NCI-H1092 treated with DMSO at 0.1 percent for 48 hours (cell line): Measurements from ENCODE around the gene CFAP46.
"Not testable (repeated sequence)": the region's sequence is repeated elsewhere in the genome, so short reads cannot be mapped to it uniquely, and the experiment has no call there.

ENCODE experiments used
- DNase-seq: peaks from one replicate; lab custom pipeline; 2025; lab: John Stamatoyannopoulos, UW

The CFAP46 gene

GRCh38 chr10:132979491-132980425 is 37.4 kb upstream of the CFAP46 start:
- DNase-seq = no peak

- no peak for DNase-seq
Observed at GRCh38 chr10:132978542-132978941, 36.2 kb upstream of the CFAP46 start.

- no peak for DNase-seq
Observed at GRCh38 chr10:132977807-132978206, 35.4 kb upstream of the CFAP46 start.

- DNase-seq = no peak
Observed at GRCh38 chr10:132977076-132977475, 34.7 kb upstream of the CFAP46 start.

DNA sequence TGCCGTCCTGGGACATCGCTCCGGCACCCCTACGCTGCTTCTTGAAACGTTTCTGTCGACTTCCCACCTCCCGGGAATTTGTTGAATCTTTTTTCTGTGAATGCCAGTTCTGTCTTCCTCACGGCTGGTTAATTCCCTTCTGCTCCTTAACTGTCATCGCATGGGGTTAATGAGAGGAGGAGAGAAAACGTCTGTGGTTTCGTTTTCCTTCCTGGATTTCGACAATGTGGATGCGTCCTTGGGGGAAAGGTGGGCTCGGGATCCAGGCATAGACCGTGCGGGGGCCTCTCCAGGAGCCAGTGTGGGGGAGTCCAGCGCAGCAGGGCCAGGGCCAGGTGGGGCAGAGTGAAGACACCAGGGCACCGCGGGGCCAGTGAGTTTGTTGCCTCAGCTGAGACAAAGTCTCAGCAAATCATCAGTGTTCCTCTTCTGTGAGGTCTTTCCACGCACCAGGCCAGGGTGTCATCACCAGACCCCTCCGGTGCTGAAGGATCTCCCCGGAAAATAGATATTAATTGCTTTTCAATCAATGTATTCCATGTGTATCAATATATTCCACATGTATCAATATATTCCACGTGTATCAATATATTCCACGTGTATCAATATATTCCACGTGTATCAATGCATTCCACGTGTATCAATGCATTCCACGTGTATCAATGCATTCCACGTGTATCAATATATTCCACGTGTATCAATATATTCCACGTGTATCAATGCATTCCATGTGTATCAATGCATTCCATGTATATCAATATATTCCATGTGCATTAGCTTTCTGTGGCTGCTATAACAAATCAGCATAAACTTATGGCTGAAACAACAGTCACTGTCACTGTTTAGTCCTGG is 33.7 kb upstream of the CFAP46 start:
- no peak for DNase-seq

GRCh38 chr10:132974886-132975830 is 32.8 kb upstream of the CFAP46 start:
- DNase-seq = no peak

DNA sequence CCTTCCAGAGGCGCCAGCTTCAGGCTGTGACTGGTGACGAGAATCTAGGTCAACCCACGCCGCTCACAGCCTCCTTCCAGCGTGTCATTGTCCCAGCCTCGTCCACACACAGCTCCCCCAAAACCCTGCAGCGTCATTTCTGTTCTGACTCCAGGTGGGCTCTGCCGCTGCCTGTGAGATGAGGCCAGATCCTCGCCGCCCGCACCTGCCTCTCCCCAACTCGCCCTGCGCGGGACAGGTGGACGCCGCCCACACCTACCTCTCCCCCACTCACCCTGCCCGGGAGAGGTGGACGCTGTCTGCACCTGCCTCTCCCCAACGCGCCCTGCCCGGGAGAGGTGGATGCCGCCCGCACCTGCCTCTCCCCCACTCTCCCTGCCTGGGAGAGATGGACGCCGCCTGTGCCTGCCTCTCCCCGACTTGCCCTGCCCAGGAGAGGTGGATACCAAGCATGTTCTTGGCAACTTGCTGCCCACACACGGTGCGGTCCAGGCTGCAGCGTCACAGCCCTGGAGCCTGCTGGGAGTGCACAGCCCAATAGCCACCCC is 32.0 kb upstream of the CFAP46 start:
- DNase-seq = no peak

DNA sequence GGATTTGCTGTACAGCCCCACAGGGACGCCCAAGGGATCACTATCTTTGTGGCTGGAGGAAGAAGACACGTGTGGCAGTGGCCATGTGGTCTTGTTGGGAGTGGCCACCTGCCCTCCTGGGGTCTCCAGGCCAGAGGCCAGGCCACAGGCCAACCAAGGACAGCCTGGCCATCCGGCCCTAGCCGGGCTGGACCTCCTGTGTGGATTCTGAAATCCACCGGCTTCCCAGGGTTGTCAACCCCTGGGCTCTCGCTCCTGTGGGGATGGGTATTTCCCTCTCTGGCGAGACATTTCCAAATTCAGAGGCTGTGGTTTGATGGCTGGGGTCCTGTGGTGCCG is 31.5 kb upstream of the CFAP46 start:
- no peak for DNase-seq

- DNase-seq = no peak
Observed at GRCh38 chr10:132972986-132973902, 30.9 kb upstream of the CFAP46 start.

DNA sequence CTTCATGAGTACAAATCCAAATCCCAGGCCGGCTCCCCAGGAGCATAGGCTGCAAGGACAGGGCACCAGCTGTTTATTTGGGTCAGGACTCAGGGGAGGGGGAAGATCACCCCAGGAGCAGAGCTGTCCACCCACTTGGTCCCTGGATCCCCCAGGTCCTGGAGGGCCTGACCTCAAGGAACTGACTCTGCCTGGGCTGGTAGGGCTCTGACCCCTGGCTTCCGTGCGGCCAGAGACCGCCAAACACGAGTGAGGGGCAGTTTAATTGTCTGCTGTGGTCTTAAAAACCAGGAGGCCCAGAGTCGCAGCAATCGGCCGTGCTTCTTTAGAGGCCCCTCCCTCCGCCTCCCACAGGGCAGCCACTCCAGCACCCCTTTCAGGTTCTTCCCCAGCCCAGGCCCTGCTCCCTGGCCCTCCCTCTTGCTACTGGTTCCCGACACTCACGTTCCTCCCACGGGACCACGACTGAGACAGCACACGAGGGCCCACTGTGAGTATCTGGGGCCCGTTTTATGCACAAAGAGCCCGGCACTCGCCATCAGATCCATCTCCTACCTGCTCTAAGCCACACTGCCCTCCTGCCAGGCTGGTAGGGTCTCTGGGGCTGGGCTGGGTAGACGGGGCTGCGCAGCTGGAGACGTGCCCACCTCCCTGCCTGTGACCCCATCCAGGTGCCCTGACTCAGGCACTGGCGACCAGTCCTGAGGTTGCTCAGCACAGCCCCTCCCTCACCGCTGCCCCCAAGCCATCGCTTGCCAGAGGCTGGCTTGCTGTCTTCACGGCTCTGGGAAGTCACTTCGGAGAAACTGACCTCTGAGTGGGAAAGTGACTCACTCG is 30.0 kb upstream of the CFAP46 start:
- no peak for DNase-seq

DNA sequence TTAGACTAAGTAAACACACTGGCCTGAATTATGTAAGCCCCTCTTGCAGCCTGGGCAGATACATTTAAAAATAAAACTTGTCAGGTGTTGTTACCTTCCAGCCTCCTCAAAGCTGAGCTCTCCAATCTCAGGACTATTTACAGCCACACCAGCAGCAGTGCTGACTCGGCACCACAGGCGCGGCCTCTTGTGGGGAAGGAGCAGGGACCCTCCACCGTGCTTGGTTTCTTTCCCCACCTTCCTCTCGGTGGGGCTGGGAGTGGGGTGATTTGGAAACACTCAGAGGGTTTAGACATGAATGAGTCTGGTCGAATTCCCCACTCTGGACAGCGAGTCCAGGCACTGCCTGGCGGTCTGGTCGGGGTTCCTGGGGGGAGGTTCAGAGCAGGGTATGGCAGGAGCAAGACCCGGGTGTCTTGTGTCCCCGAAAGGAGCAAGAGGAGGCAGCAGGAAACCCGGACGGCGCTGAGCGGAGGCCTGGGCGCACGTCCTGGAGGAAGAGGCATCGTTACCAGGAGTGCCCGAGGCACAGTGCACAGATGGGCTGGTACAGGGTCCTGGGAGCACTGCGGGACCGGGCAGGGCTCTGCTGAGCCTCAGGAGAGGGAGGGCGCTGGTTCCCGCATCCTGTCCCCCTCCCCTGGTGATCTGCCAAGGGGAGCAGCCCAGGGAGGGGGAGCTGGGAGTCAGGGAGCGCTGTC is 29.2 kb upstream of the CFAP46 start:
- no peak for DNase-seq

DNA sequence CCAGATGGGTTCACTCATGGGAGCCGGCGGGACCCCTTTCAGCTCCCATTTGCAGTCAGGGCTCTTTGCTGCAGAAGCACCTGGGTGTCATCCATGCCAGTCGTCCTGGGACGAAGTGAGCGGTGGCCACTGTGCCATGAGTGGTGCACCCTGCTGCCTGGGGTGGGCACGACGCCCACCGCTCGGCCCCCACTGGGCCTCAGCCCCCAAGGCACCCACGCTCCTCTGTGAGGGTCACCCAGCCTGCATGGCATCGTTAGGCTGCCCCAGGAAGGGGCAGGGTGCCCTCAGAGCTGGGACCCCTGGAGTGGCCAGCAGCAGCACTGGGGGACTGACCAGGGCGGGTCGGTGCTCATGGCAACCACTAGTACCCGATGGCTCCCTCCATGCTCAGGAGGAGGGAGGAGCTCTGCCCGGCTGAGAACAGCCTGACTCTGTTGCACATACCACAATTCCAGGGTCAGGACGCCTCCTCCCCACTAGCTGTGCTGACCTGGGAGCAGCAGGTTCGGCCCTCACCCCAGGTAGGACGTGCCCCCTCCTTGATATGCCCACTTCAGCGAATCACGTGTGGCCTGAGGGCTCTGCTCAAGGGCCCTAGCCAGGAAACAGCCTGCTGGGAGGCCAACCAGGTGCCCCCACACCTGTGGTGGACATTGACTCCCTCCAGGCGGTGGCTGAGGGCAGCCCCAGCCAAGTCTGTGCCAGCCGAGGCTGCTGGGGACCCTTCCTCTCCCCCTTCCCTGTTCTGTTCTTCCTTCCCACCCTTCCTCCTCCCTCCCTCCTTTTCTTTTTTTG is 28.5 kb upstream of the CFAP46 start:
- no peak for DNase-seq

DNA sequence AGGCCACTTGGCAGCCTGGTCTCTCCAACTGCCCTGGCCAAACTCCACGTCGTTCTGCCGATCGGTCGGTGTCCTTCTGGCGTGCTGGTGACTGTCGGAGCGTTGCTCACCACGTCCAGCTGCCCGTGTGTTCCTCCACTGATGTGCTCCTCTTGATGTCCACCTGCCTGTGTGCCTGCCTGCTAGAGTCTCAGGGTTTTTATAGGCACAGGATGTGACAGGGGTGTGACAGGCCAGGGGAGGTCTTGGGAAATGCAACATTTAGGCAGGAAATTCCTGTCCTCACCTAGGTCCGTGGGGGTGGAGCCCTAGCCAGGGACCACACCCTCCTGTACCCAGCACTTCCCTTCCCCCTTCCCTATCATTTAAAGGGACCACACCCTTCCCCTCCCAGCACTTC is 25.2 kb upstream of the CFAP46 start:
- DNase-seq = no peak

DNA sequence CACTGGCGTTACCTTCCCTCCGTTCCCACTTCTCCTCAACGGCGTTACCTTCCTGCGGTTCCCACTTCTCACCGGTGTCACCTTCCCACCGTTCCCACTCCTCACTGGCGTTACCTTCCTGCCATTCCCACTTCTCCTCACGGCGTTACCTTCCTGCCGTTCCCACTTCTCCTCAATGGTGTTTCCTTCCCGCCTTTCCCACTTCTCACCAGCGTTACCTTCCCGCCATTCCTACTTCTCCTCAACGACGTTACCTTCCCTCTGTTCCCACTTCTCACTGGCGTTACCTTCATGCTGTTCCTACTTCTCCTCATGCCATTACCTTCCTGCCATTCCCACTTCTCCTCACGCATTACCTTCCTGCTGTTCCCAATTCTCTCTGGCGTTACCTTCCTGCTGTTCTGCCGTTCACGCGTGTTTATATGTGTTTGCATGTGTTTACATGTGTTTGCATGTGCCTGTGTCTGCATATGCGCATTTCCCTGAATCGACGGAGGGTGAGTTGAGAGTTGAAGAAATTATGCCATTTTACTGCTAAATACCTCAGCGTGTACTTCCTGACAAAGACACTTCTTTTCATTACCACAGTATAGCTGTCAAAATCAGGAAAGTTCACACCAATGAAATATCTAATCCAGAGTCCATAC is 23.2 kb upstream of the CFAP46 start:
- DNase-seq = no peak

GRCh38 chr10:132964707-132965410 is 22.5 kb upstream of the CFAP46 start:
- DNase-seq = not testable (repeated sequence)

DNA sequence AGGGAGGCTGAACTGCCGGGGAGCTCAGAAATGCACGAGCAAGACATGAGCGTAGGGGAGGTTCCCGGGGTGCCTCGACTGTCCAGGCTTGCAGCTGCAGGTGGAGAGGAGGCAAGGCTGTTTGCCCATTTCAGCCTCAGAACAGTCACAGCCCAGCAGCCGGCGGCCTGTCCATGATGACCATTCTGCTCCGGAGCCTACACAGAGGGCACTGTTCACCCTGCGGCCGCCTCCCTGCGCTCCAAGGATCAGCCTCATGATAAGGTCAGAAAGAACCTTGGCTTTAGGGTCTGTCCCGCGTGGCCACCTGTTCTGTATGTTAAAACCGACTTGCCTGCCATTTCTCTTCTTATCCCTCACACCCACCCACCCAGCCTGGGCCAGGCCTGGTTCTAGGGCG is 21.9 kb upstream of the CFAP46 start:
- DNase-seq = no peak

GRCh38 chr10:132963430-132963960 is 21.1 kb upstream of the CFAP46 start:
- DNase-seq = no peak
